ENCODE data around the gene REPS1.

Gene REPS1

DNA sequence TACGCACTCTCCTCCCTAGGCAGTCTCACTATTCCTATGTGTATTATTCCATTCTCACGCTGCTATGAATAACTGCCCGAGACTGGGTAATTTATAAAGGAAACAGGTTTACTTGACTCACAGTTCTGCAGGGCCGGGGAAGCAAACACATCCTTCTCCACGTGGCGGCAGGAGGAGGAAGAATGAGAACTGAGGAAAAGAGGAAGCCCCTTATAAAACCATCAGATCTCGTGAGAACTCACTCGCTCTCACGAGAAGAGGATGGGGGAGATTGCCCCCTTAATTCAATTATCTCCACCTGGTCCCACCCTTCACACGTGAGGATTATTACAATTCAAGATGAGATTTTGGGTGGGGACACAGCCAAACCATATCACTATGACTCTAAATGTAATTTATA, 130.3 kb downstream of the REPS1 start:
- no peak for DNase-seq (ENCODE audit: low read depth)
- no peak overlapping the region for H3K4me3 ChIP-seq (ENCODE audit: control insufficient read depth, low read depth, low read length)
- TF ChIP-seq CTCF (conservative IDR thresholded peaks at IDR 0.05; ENCODE audit: control insufficient read depth, insufficient read depth, low read depth, low read length): no peak

DNA sequence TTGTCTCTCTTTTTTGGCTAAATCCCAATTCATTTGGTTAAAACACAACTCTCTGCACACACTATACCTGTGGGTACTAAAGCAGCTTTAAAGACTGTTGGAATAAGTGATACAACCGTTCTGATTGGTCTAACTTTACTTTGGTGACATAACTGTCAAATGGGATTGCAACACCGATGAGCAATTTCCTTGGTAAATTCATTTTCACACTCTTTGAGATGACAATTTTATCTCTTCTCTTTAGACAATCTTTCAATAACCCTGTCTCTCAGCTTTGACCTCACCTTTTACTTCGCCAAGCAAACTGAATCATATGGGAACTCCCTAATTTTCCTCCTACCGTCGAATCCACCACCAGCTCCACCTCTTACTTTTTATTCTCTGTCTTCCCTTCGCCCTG, 131.4 kb downstream of the REPS1 start:
- DNase-seq (ENCODE audit: low read depth): peak; percentile 15
- no peak for TF ChIP-seq CTCF (conservative IDR thresholded peaks at IDR 0.05; ENCODE audit: control insufficient read depth, insufficient read depth, low read depth, low read length)
- H3K4me3 ChIP-seq (ENCODE audit: control insufficient read depth, low read depth, low read length): no peak overlapping the region
